Lower leg skin (tissue), 3 donors: ENCODE measurements around the gene CDHR1.

ENCODE experiments used
- CTCF ChIP-seq, 3 donors: fragments of 450-650 bp; IDR thresholded peaks; one replicate each; pipeline ENCODE4 v1.5.1; 2016; ENCODE audit warnings: antibody characterized with exemption in 3 of 3, mild to moderate bottlenecking in 3 of 3, moderate library complexity in 2 of 3
- POLR2A ChIP-seq, 2 donors: fragments of 450-650 bp; IDR thresholded peaks; one replicate each; pipeline ENCODE4 v1.6.1; 2016 to 2017; ENCODE audit warnings: antibody characterized with exemption in 2 of 2, mild to moderate bottlenecking in 1 of 2, moderate library complexity in 1 of 2

- TF ChIP-seq CTCF (IDR thresholded peaks at IDR 0.05) (no peak), POLR2A (IDR thresholded peaks at IDR 0.05) (no peak)
These were observed 4.0 kb downstream of the CDHR1 start for GRCh38 chr10:84198206-84198915.
